ENCODE measurements around the gene PRDM13.

- TF ChIP-seq CTCF (IDR thresholded peaks at IDR 0.05; ENCODE audit: low read depth, low read length, poor library complexity, severe bottlenecking) (no peak), EZH2phosphoT487 (IDR thresholded peaks at IDR 0.05; ENCODE audit: borderline replicate concordance, low read length) (no peak)
Measured at GRCh38 chr6:99612551-99613408, 6.1 kb downstream of the PRDM13 start.
